Inflammatory macrophage (primary cell): ENCODE results near the gene GCNA.
A peak's percentile ranks its signal among the peaks of the same experiment; 100 is the strongest.

Experiments
- DNase-seq, 2 donors: peaks; one replicate each; pipeline ENCODE4 v3.0.0-alpha.2; 2020 to 2022

The GCNA gene

DNA sequence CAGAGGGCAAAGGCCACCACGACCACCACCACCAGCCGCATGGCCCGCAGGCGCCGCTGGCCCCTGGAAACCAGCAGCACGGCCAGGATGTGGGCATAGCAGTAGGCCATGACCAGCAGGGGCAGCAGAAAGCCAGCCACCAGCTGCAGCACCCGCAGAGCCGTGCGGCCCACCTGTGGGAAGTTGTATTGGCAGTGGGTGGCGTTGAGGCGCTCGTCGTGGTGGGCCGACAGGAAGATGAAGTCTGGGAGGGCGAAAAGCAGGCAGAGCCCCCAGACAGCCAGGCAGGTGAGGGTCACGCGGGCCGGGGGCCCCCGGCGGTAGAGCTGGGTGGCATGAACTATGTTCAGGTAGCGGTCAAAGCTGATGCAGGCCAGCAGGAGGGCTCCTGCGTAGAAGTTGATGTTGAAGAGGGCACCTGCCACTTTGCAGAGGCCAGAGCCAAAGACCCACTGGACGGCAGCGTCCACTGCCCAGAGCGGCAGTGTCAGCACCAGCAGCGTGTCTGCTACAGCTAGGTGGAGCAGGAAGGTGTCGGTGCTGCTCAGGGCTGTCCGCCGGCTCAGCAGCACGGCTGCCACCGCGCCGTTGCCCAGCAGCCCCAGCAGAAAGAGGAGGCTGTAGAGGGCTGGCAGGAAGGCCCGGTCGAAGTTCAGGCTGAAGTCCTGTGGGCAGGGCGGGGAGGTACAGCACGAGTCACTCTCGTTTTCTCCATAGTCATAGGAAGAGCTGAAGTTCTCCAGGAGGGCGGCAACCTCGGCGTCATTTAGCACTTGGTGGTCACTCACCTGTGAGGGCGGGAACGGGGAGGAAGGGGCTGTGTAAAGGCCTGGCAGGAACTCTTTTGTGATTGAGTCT is 38.7 kb downstream of the GCNA start:
- no peak for DNase-seq

- no peak for DNase-seq
Measured at GRCh38 chrX:71617742-71618141, 39.5 kb downstream of the GCNA start.

- peak in 1 of 2 donors; percentile 13 for DNase-seq
Measured at GRCh38 chrX:71618303-71618721, 40.1 kb downstream of the GCNA start, which contains the start of gene CXCR3. CXCR3 (minus strand) TSS chrX:71618511; CDS start chrX:71618449, 62 bp downstream.

DNA sequence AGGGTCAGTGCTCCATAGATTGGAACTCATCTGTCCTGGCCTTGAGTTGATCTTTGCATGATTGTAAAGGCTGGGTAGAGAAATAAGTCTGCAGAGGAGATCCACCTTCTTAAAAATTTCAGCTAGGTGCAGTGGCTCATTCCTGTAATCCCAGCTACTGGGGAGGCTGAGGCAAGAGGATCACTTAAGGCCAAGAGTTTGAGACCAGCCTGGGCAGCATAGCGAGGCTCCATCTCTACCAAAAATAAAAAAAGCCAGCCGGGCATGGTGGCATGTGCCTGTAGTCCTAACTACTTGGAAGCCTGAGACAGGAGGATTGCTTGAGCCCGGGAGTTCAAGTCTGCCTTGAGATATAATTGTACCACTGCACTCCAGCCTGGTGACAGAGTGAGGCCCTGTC is 40.5 kb downstream of the GCNA start:
- no peak for DNase-seq

DNA sequence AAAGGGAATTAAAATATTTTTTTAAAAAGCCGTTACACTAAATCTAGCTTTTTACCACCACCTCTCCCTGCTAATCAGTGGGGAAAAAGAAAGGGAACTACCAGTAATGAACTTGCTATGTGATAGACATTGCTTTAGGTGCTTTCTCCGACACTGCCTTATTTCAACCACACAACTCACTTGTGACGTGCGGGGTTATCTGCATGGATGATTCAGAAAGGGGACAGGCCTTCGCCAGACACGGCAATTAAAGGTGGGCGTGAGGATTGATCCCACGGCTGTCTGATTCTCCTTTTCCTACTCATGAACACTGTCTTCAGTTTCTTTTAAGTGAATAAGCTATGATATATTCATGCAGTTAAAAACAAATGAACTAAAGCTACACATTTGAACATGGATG is 41.0 kb downstream of the GCNA start:
- peak in 1 of 2 donors; percentile 1 for DNase-seq

DNA sequence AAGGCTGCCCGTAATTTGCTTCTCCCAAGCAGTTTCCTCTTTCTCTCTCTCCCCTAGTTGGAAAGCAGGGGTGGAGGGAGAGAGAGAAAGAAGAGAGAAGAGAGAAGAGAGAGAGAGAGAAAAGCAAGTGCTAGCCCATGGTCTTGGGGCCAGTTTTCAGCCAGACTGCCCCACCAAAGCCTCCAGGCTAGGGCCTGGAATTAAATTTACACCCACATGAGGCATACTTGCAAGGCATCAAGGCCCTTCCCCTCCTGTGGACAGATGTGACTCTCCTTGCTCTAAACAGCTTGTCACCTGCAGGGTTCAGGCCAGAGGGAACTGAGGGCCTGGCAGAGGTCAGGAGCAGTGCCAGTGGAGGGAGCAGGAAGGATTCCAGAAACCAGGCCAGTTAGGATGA is 41.7 kb downstream of the GCNA start:
- DNase-seq, result no peak

DNA sequence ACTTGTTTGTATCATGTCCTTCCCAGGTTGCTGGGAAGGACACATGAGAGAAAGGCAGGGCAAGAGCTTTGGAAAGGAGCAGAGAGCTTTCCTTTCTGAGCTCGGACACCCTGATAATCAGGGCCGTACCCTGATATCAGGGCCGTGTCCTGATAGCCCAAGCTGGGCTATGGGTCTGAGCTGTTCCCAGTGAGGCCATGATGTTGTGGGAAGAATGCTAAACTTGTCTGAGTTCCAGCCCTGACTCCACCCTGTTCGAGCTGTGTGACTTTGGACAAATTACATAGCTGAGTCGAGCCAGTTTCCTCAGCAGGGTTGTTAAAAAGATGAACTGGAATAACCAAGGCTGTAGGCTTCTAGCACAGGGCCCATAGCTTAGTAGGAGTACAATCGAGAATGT is 43.4 kb downstream of the GCNA start:
- no peak for DNase-seq

DNA sequence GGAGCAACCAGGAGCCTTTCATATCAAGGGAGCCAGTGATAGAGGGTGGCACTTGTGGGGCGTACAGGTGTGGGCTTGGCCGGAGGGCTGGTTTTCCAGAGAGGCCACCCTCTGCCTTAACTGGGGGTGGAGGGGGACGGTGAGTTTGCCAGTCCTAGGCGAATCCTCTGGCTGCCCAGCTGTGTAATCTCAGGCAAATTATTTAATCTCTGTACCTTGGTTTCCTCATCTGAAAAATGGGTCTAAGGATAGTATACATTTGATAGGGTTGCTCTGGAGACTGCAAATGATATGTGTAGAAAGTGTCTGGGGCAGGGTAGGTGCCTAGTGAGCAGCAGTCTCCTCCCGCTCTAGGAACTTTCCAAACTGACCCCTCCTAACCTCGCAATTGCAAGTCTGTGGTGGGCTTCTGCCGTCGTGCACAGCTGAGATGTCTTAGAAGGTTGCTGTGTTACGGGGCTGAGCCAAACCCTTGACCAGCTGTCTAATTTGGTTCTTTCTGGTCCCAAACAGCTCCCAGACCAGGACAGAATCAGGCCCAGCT is 43.9 kb downstream of the GCNA start:
- DNase-seq, result no peak

- peak; percentile 2 to 11 for DNase-seq
Measured at GRCh38 chrX:71622576-71623450, 44.6 kb downstream of the GCNA start.

- no peak for DNase-seq
Measured at GRCh38 chrX:71623714-71624113, 45.5 kb downstream of the GCNA start.

GRCh38 chrX:71625471-71625870 is 47.2 kb downstream of the GCNA start:
- DNase-seq, result no peak

DNA sequence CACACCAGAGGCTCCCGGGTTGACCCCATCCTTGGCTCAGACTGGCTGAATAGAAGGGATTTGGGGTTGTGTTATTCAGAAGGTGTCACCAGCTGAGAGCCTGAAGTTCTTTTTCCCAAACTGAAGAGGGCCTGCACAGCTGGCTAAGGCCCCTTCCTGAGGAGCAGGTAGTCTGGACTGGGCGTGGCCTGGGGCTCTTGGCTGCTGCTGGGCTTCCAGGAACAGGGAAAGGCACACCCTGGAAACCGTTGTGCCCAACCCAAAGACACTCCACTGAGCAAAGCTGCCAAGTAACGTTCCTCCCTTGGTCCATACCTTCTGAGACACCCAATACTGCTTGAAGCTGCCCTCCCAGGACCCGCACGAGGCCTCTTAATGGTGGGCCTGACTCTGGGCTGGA is 48.3 kb downstream of the GCNA start:
- no peak for DNase-seq

GRCh38 chrX:71627588-71628404 is 49.6 kb downstream of the GCNA start:
- DNase-seq, result no peak

DNA sequence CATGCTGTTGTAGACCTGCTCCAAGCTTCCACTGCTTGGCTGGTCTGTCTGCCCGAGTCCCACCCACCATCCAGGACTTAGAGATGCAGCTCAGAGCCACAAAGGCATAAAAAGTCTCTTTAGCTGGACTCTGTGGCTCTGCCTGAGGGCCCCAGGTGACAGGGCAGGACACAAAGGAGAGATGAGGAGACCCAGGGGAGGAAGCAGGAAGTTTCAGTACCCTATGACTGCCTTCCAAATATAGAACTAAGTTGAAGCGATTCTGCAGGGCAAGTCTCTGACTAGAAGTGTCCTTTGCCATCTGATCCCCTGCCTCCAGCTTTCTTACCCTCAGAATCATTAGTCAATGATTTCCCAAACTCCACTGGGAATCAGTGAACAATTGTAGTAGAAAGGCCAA is 51.2 kb downstream of the GCNA start:
- DNase-seq, result no peak

- no peak for DNase-seq
Measured at GRCh38 chrX:71632923-71633657, 54.9 kb downstream of the GCNA start.

GRCh38 chrX:71634366-71634765 is 56.1 kb downstream of the GCNA start:
- no peak for DNase-seq

DNA sequence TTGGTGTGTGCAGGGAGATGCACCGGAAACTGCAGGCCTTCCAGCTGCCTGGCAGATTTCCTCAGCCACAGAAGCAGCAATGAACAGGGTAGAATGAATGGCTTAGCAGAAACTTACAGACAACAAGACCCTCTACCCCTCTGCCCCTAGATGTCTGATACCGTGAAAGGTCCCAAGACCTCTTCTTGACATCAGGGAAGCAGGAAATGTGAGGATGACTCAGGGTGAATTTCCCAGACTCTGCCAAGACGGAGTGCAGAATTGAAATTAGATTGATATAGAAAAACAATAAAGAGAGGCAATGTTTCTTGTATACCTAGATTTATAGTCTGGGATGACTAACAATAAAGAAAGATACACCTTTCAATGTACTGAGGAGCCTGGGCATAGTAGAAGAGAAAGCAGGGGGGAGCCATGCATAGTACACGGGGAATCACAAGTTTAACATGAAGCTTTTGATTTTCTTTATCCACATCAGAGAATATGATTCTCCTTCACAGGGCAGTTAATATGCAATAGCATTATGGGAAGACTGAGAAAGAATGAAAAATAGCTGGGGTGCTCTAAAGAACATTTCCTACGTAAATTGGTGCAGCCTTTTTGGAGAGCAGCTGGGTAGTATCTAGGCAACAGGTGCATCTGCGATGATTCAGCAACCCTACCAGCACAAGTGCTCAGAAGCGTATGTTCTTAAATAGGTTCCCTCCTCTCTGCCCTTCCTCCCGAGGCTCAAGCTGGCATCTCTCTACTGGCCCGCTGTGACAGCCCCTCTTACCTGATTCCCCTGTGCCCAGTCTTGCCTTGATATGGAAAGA is 58.4 kb downstream of the GCNA start:
- no peak for DNase-seq

- no peak for DNase-seq
Measured at GRCh38 chrX:71637253-71637618, 59.0 kb downstream of the GCNA start.

DNA sequence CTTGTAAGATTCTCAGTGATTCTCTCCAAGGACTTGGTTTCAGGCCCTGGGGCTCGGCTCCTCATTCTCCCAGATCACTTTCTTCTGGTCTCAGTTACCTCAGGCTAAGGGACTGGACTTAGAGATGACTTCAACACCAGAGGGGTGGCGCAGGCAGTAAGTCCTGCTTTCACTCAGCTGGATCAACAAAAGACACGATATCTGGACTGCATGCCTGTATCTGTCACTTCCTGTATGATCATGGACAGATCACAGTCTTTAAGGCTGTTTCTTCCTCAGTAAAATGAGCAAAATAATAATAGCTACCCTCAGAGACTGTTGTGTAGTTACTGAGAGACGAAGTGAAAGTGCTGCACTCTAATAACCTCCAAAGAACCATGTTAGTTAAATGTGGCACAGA is 59.6 kb downstream of the GCNA start:
- DNase-seq, result no peak

- DNase-seq, result no peak
Measured at GRCh38 chrX:71638409-71638808, 60.2 kb downstream of the GCNA start.

- no peak for DNase-seq
Measured at GRCh38 chrX:71640002-71640401, 61.8 kb downstream of the GCNA start.
